H1 (cell line): ENCODE results near the gene NAT10. TPM values are rescaled to one million over a fixed set of nuclear protein-coding genes. Genes with fewer than 3 reads are reported as not detected.

Experiments used
- CTCF ChIA-PET: fragments of 300-600 bp; sonication (Branson Sonifier 250); formaldehyde crosslinking; loops from one replicate; lab custom pipeline; 2021; ENCODE audit not compliant: partially characterized antibody; lab: Charles Lee
- POLR2A ChIA-PET: fragments of 300-600 bp; sonication (Branson Sonifier 250); formaldehyde crosslinking; loops from one replicate; lab custom pipeline; 2021; ENCODE audit warnings: inconsistent platforms; ENCODE audit not compliant: partially characterized antibody; lab: Charles Lee
- DNase-seq, 2 experiments: peaks; one replicate each; pipeline versions ENCODE4 v3.0.0 to v3.0.0-alpha.2; 2010 to 2022; ENCODE audit warnings: low spot score in 2 of 2, low read depth in 1 of 2, mixed read lengths in 1 of 2
- FAIRE-seq: peaks from 2 replicates; lab custom pipeline; 2011; peaks lifted over from hg19 to GRCh38; lab: Jason Lieb, UNC
- H2AFZ ChIP-seq: 2 replicates; pipeline ENCODE4 v1.8.1; 2012; ENCODE audit warnings: low read length, inconsistent platforms
- H2AK5ac ChIP-seq: 2 replicates; pipeline ENCODE4 v1.6.1; 2013; ENCODE audit warnings: low read depth, low read length
- H2BK120ac ChIP-seq: replicated peaks from 2 replicates; pipeline ENCODE3; 2013; ENCODE audit warnings: low read depth, low read length, inconsistent platforms
- H2BK12ac ChIP-seq: 2 replicates; pipeline ENCODE4 v1.6.1; 2013; ENCODE audit warnings: low read depth, low read length
- H2BK15ac ChIP-seq: 2 replicates; pipeline ENCODE4 v1.6.1; 2013; ENCODE audit warnings: low read length
- H2BK20ac ChIP-seq: 2 replicates; pipeline ENCODE4 v1.6.1; 2013; ENCODE audit warnings: low read length
- H2BK5ac ChIP-seq: 2 replicates; pipeline ENCODE4 v1.6.1; 2013; ENCODE audit warnings: low read depth, low read length
- H3K14ac ChIP-seq: 2 replicates; pipeline ENCODE4 v1.6.1; 2013; ENCODE audit warnings: inconsistent platforms; ENCODE audit not compliant: insufficient read length
- H3K18ac ChIP-seq: 2 replicates; pipeline ENCODE4 v1.6.1; 2013; ENCODE audit warnings: low read length; ENCODE audit errors: extremely low read depth
- H3K23ac ChIP-seq: 2 replicates; pipeline ENCODE4 v1.6.1; 2013; ENCODE audit warnings: inconsistent platforms; ENCODE audit not compliant: insufficient read length
- H3K23me2 ChIP-seq: 2 replicates; pipeline ENCODE4 v1.6.1; 2013; ENCODE audit warnings: low read depth, low read length
- H3K27ac ChIP-seq: 2 replicates; pipeline ENCODE4 v1.6.1; 2011; ENCODE audit warnings: low read depth, low read length, inconsistent platforms
- H3K27me3 ChIP-seq, 4 experiments: replicated peaks in 1 of 4; 1 replicate in 1 of 4; 2 replicates in 3 of 4; pipeline versions ENCODE4 v1.6.1 to v1.8.1; 2011 to 2013; ENCODE audit warnings: low read length in 3 of 4, mild to moderate bottlenecking in 3 of 4, inconsistent platforms in 2 of 4, mixed read lengths in 2 of 4, moderate library complexity in 1 of 4; ENCODE audit not compliant: control insufficient read depth in 3 of 4, insufficient read depth in 3 of 4; ENCODE audit errors: extremely low read depth in 1 of 4
- H3K36me3 ChIP-seq, 4 experiments: 2 replicates each; pipeline versions ENCODE4 v1.6.1 to v1.8.1; 2011 to 2013; ENCODE audit warnings: mild to moderate bottlenecking in 4 of 4, low read length in 3 of 4, moderate library complexity in 2 of 4, control low read depth in 1 of 4, inconsistent platforms in 1 of 4; ENCODE audit not compliant: insufficient read depth in 4 of 4, control insufficient read depth in 2 of 4
- H3K4ac ChIP-seq: replicated peaks from 2 replicates; pipeline ENCODE3; 2013; ENCODE audit warnings: low read length, low read depth, mixed read lengths, inconsistent platforms; ENCODE audit not compliant: insufficient read length
- H3K4me1 ChIP-seq, 4 experiments: replicated peaks in 1 of 4; 1 replicate in 1 of 4; 2 replicates in 3 of 4; pipeline versions ENCODE4 v1.6.1 to v1.8.1; 2011 to 2013; ENCODE audit warnings: low read length in 3 of 4, inconsistent platforms in 2 of 4, mixed read lengths in 1 of 4; ENCODE audit not compliant: insufficient read depth in 4 of 4, control insufficient read depth in 3 of 4
- H3K4me2 ChIP-seq, 2 experiments: 2 replicates each; pipeline versions ENCODE4 v1.6.1 to v1.8.1; 2011 to 2013; ENCODE audit warnings: low read depth in 2 of 2, low read length in 2 of 2, control low read depth in 1 of 2, inconsistent platforms in 1 of 2, mild to moderate bottlenecking in 1 of 2; ENCODE audit not compliant: insufficient read depth in 1 of 2
- H3K4me3 ChIP-seq, 4 experiments: fragments of 200-600, 300-600 bp in 1 of 4; sonication (generic), shearing (Covaris generic), sonication (Bioruptor Twin) in 1 of 4; 2 replicates each; pipeline versions ENCODE4 v1.5.1 to v1.8.1; 2011 to 2016; ENCODE audit warnings: low read length in 4 of 4, low read depth in 3 of 4, control low read depth in 2 of 4, inconsistent platforms in 2 of 4, mild to moderate bottlenecking in 2 of 4, mixed read lengths in 1 of 4, moderate library complexity in 1 of 4; ENCODE audit not compliant: insufficient read depth in 2 of 4; ENCODE audit errors: extremely low read depth in 1 of 4
- H3K56ac ChIP-seq: replicated peaks from 2 replicates; pipeline ENCODE3; 2013; ENCODE audit warnings: low read depth, mild to moderate bottlenecking, mixed read lengths, low read length, inconsistent platforms; ENCODE audit not compliant: insufficient read length
- H3K79me1 ChIP-seq: 2 replicates; pipeline ENCODE4 v1.6.1; 2013; ENCODE audit warnings: low read depth, low read length, control low read depth
- H3K79me2 ChIP-seq, 2 experiments: 2 replicates each; pipeline versions ENCODE4 v1.6.1 to v1.8.1; 2012 to 2013; ENCODE audit warnings: low read length in 2 of 2, mild to moderate bottlenecking in 2 of 2, inconsistent platforms in 1 of 2; ENCODE audit not compliant: insufficient read depth in 2 of 2, control insufficient read depth in 1 of 2
- H3K9ac ChIP-seq, 4 experiments: replicated peaks in 1 of 4; 1 replicate in 1 of 4; 2 replicates in 3 of 4; pipeline versions ENCODE4 v1.6.1 to v1.8.1; 2011 to 2013; ENCODE audit warnings: low read depth in 3 of 4, low read length in 3 of 4, control low read depth in 2 of 4, mild to moderate bottlenecking in 2 of 4, moderate library complexity in 2 of 4, inconsistent platforms in 1 of 4; ENCODE audit errors: extremely low read depth in 1 of 4
- H3K9me3 ChIP-seq, 2 experiments: 2 replicates each; pipeline versions ENCODE4 v1.6.1 to v1.8.1; 2012 to 2013; ENCODE audit warnings: mild to moderate bottlenecking in 2 of 2, moderate library complexity in 2 of 2, control low read depth in 1 of 2, inconsistent platforms in 1 of 2, low read depth in 1 of 2, low read length in 1 of 2, mixed read lengths in 1 of 2; ENCODE audit not compliant: insufficient read depth in 2 of 2
- H4K20me1 ChIP-seq, 2 experiments: replicated peaks in 1 of 2; 2 replicates each; pipeline versions ENCODE3 to v1.8.1; 2011 to 2013; ENCODE audit warnings: inconsistent platforms in 2 of 2, low read length in 2 of 2, mild to moderate bottlenecking in 1 of 2; ENCODE audit not compliant: insufficient read depth in 2 of 2, control insufficient read depth in 1 of 2
- H4K5ac ChIP-seq: 2 replicates; pipeline ENCODE4 v1.6.1; 2013; ENCODE audit warnings: low read length, low read depth, mixed read lengths, inconsistent platforms; ENCODE audit not compliant: insufficient read length
- H4K8ac ChIP-seq: 2 replicates; pipeline ENCODE4 v1.8.0; 2013; ENCODE audit warnings: mild to moderate bottlenecking, moderate library complexity, low read length, inconsistent platforms; ENCODE audit not compliant: insufficient read depth; ENCODE audit errors: extremely low read depth
- H4K91ac ChIP-seq: replicated peaks from 2 replicates; pipeline ENCODE3; 2013; ENCODE audit warnings: low read length, mixed read lengths, inconsistent platforms; ENCODE audit not compliant: insufficient read length
- ASH2L ChIP-seq: fragments of 200-600, 300-600 bp; sonication (generic); IDR thresholded peaks from one replicate; pipeline ENCODE4 v1.7.1; 2017; ENCODE audit warnings: low read length
- CEBPB ChIP-seq: IDR thresholded peaks from 2 replicates; pipeline ENCODE4 v1.6.1; 2012; ENCODE audit warnings: low read depth, low read length
- CTCF ChIP-seq, 3 experiments: IDR thresholded peaks; 1 replicate in 2 of 3; 2 replicates in 1 of 3; pipeline versions ENCODE4 v1.5.1 to v1.6.1; 2011; ENCODE audit warnings: low read length in 3 of 3, mild to moderate bottlenecking in 3 of 3, inconsistent platforms in 2 of 3, low read depth in 1 of 3, moderate library complexity in 1 of 3; ENCODE audit not compliant: insufficient read depth in 1 of 3; ENCODE audit errors: control extremely low read depth in 1 of 3
- FOSL1 ChIP-seq: IDR thresholded peaks from 2 replicates; pipeline ENCODE4 v1.6.1; 2011; ENCODE audit warnings: mild to moderate bottlenecking, low read depth, low read length, moderate library complexity; ENCODE audit not compliant: insufficient read depth
- KDM4A ChIP-seq: IDR thresholded peaks from one replicate; pipeline ENCODE4 v1.7.1; 2012; ENCODE audit warnings: low read depth, mild to moderate bottlenecking, moderate library complexity, low read length, inconsistent platforms; ENCODE audit not compliant: severe bottlenecking
- MAX ChIP-seq: IDR thresholded peaks from 2 replicates; pipeline ENCODE4 v1.6.1; 2012; ENCODE audit warnings: inconsistent platforms
- POLR2AphosphoS5 ChIP-seq: IDR thresholded peaks from 2 replicates; pipeline ENCODE4 v1.6.1; 2011; ENCODE audit warnings: low read depth, low read length
- RFX5 ChIP-seq: IDR thresholded peaks from 2 replicates; pipeline ENCODE4 v1.6.1; 2011; ENCODE audit warnings: low read depth, low read length, improper control_type of control experiment, borderline replicate concordance
- SIN3A ChIP-seq, 2 experiments: IDR thresholded peaks in 1 of 2; conservative IDR thresholded peaks in 1 of 2; 2 replicates each; pipeline ENCODE4 v1.6.1; 2011 to 2012; ENCODE audit warnings: low read length in 2 of 2, improper control_type of control experiment in 1 of 2, low read depth in 1 of 2, mild to moderate bottlenecking in 1 of 2
- SIRT6 ChIP-seq: IDR thresholded peaks from one replicate; pipeline ENCODE4 v1.7.1; 2012; ENCODE audit warnings: low read length, inconsistent platforms
- SP2 ChIP-seq: IDR thresholded peaks from 2 replicates; pipeline ENCODE4 v1.6.1; 2012; ENCODE audit warnings: mild to moderate bottlenecking, low read length, inconsistent platforms
- ZNF274 ChIP-seq: IDR thresholded peaks from 2 replicates; pipeline ENCODE4 v1.7.0; 2012; ENCODE audit warnings: low read length, borderline replicate concordance; ENCODE audit errors: extremely low read depth
- WGBS, 2 experiments: shearing (Covaris generic) in 1 of 2; methylation state at CpG; one replicate each; pipeline versions ENCODE4 v1.1.6 to v1.1.7; 2013 to 2015; ENCODE audit warnings: low lambda C conversion rate in 2 of 2, mixed read lengths in 2 of 2, inconsistent platforms in 1 of 2, low coverage in 1 of 2, missing lambda C conversion rate in 1 of 2; ENCODE audit not compliant: insufficient replicate concordance in 2 of 2, insufficient coverage in 1 of 2, insufficient read length in 1 of 2; ENCODE audit errors: extremely low coverage in 1 of 2, missing lambda C conversion rate in 1 of 2; 5-methylcytosine and 5-hydroxymethylcytosine counted together
- polyA plus RNA-seq, 7 experiments: library from polyadenylated mRNA; depleted of rRNA in 3 of 7; stranded (reverse) in 5 of 7; unstranded in 2 of 7; fragments of >200 nt in 5 of 7; fragments of 200-250 nt in 2 of 7; gene quantifications; 1 replicate in 5 of 7; 2 replicates in 1 of 7; 4 replicates in 1 of 7; pipeline versions ENCODE4 v1.2.1 to v1.2.3, GENCODE V29; 2011 to 2013; ENCODE audit warnings: missing spikeins in 2 of 7, mixed read lengths in 2 of 7
- total RNA-seq: library from RNA; stranded (reverse); fragmentation: NEBNext Ultra II Directional; extraction: Animal tissue kit (Norgen Biotek cat#: 25700); gene quantifications from 2 replicates; pipeline ENCODE4 v1.2.1, GENCODE V29; 2021

Gene NAT10
- total and polyA plus RNA-seq, 2 of the 8 experiments (the other 6 are each of a cell fraction or from before 2014, with no cell fraction given), result 66.3 to 89.6 TPM

GRCh38 chr11:34139346-34139745, 33.9 kb downstream of the NAT10 start:
- CTCF ChIA-PET, result interaction anchor here (1.6 kb wide), 1 partner anchor 10 kb away, joined by 8 read pairs; no protein-coding TSS in a partner anchor
- no peak overlapping the region for H2BK20ac ChIP-seq
- no peaks in the 10 kb centered on the region for H3K27me3 ChIP-seq
- no peak overlapping the region for H3K4me2 ChIP-seq
- no peak overlapping the region for H3K14ac ChIP-seq
- H3K27ac ChIP-seq, result no peak overlapping the region
- H3K4ac ChIP-seq, result no peak overlapping the region
- H3K4me1 ChIP-seq, result no peaks in the 10 kb centered on the region
- no peak overlapping the region for H2BK15ac ChIP-seq
- no peak overlapping the region for H4K91ac ChIP-seq
- H3K23me2 ChIP-seq, result no peaks in the 10 kb centered on the region; the same call in 1 of the 2 replicates
- H2BK12ac ChIP-seq, result no peak overlapping the region
- H3K4me3 ChIP-seq, result no peak overlapping the region
- no peak overlapping the region for H3K18ac ChIP-seq
- WGBS, 2 experiments, result 90% methylated on average over 7 of the region's 7 CpGs; no CpG with 5 or more reads in 1 of the 2 experiments
- H4K20me1 ChIP-seq, result peaks cover 2 to 4% of the 10 kb centered on the region in 2 experiments
- no peak overlapping the region for H3K9ac ChIP-seq
- POLR2A ChIA-PET, result interaction anchor here (4.5 kb wide), 1 partner anchor 8 kb away, joined by 23 read pairs; no protein-coding TSS in a partner anchor
- no peak overlapping the region for H3K23ac ChIP-seq
- no peaks in the 10 kb centered on the region for H3K79me1 ChIP-seq
- no peak overlapping the region for H2BK5ac ChIP-seq
- H2BK120ac ChIP-seq, result no peak overlapping the region
- no peaks in the 10 kb centered on the region for H3K9me3 ChIP-seq
- H4K5ac ChIP-seq, result no peak overlapping the region
- H4K8ac ChIP-seq, result no peak overlapping the region
- no peak overlapping the region for H2AK5ac ChIP-seq
- no peak overlapping the region for H2AFZ ChIP-seq
- no peaks in the 10 kb centered on the region for H3K79me2 ChIP-seq
- H3K56ac ChIP-seq, result no peak overlapping the region
- peaks cover 44 to 82% (median 67%) of the 10 kb centered on the region in 4 experiments for H3K36me3 ChIP-seq
- no peak for FAIRE-seq
- DNase-seq, result no peak
- no peak for TF ChIP-seq POLR2AphosphoS5
- no peak for TF ChIP-seq CEBPB
- no peak for TF ChIP-seq SIN3A (conservative IDR thresholded peaks at IDR 0.05 in 1 of 2, IDR thresholded peaks at IDR 0.05 in 1 of 2; ENCODE audit: low read depth in 1 of 2, low read length in 2 of 2)
- TF ChIP-seq CTCF (IDR thresholded peaks at IDR 0.05; ENCODE audit: control extremely low read depth in 1 of 3, insufficient read depth in 1 of 3, low read depth in 1 of 3, low read length in 3 of 3), result no peak
- TF ChIP-seq ZNF274, result no peak
- TF ChIP-seq FOSL1, result no peak
- TF ChIP-seq ASH2L, result no peak
- no peak for TF ChIP-seq SIRT6
- no peak for TF ChIP-seq MAX
- TF ChIP-seq RFX5, result no peak
- no peak for TF ChIP-seq KDM4A
- no peak for TF ChIP-seq SP2
